Activated naive CD4-positive, alpha-beta T cell treated with anti-CD3 and anti-CD28 coated beads, Interleukin-2, amount 50 U/mL, for 24 hours (primary cell): ENCODE measurements around the gene TTC23.

Experiments
- H3K27ac Mint-ChIP-seq: one replicate; pipeline ENCODE4 v1.8.0; 2021; ENCODE audit warnings: mild to moderate bottlenecking, mixed read lengths
- H3K27me3 Mint-ChIP-seq: one replicate; pipeline ENCODE4 v1.8.0; 2021; ENCODE audit warnings: mixed read lengths
- H3K36me3 Mint-ChIP-seq: one replicate; pipeline ENCODE4 v1.8.0; 2021; ENCODE audit warnings: mixed read lengths
- H3K4me1 Mint-ChIP-seq: one replicate; pipeline ENCODE4 v1.8.0; 2021; ENCODE audit warnings: mixed read lengths
- H3K4me3 Mint-ChIP-seq: one replicate; pipeline ENCODE4 v1.8.0; 2021; ENCODE audit warnings: mild to moderate bottlenecking, mixed read lengths
- H3K9me3 Mint-ChIP-seq: one replicate; pipeline ENCODE4 v1.8.0; 2021; ENCODE audit warnings: mixed read lengths

TTC23 gene

GRCh38 chr15:99104788-99105513 lies 144.4 kb downstream of the TTC23 start, which contains the start of gene SYNM:
Gene SYNM, plus strand, starts transcription at chr15:99105080. Its CDS starts 120 bp downstream, at chr15:99105200.
- Mint-ChIP-seq H3K27me3 (peaks cover 31% of the 10 kb centered on the region), H3K4me3 (peak within 1 kb of the TSS; percentile 19), H3K36me3 (no peaks in the 10 kb centered on the region), H3K9me3 (no peaks in the 10 kb centered on the region), H3K4me1 (peaks cover 5% of the 10 kb centered on the region), H3K27ac (no peak within 1 kb of the TSS)

- Mint-ChIP-seq H3K4me1 (peaks cover 5% of the 10 kb centered on the region), H3K27me3 (peaks cover 37% of the 10 kb centered on the region), H3K36me3 (no peaks in the 10 kb centered on the region), H3K27ac (no peak overlapping the region), H3K9me3 (no peaks in the 10 kb centered on the region), H3K4me3 (no peak overlapping the region)
Observed at GRCh38 chr15:99103279-99103678, 146.1 kb downstream of the TTC23 start.

- no peak overlapping the region for H3K4me3 Mint-ChIP-seq
- peaks cover 5% of the 10 kb centered on the region for H3K4me1 Mint-ChIP-seq
- H3K9me3 Mint-ChIP-seq: no peaks in the 10 kb centered on the region
- no peak overlapping the region for H3K27ac Mint-ChIP-seq
- H3K36me3 Mint-ChIP-seq: no peaks in the 10 kb centered on the region
- peaks cover 36% of the 10 kb centered on the region for H3K27me3 Mint-ChIP-seq
Observed at GRCh38 chr15:99102332-99103235, 146.8 kb downstream of the TTC23 start.

GRCh38 chr15:99101501-99101900 lies 147.9 kb downstream of the TTC23 start:
- Mint-ChIP-seq H3K4me1 (peaks cover under 1% of the 10 kb centered on the region), H3K36me3 (no peaks in the 10 kb centered on the region), H3K27ac (no peak overlapping the region), H3K4me3 (no peak overlapping the region), H3K9me3 (no peaks in the 10 kb centered on the region), H3K27me3 (peaks cover 28% of the 10 kb centered on the region)

DNA sequence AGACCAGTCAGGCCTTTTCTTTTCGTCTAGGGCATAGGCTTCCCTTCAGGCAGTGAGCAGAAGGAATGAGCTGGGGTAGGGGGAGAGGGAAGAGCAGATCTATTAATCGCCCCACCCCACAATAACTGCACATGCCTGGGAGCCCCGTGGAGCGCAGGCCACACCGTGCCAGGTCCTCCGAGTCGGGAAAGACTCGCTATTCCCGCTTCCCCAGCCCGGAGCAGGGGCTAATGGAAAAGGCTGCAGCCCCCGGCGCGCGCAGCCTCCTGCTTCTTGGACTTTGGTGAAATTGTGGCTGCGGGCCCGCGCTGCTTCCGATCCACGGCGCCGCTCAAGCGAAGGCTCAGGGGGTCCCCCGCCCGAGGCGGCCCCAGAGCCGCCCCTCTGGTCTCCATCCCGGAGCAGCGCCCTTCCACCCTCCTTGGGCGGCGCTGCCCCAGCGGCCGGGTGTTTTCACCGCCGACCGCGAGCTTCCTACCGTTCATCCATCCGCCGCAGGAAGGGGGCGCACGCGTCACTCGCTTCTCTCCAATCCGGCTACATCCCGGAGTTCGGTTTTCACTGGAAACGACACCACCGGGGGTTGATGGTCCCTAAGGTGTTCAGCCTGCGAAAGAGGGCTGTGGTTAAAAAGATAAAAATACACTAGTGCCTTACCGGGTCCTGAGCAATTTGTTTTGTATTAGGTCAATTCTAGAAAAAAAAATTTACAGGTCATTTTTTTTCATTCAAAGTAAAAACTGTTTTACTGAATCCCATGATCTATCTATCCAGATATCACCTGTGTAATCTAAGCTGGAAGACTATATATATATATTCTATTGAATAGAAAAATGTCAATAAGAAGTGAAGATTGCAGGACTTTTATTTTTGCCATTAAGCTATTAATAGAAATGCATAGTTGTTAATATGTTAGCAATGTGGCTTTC lies 148.9 kb downstream of the TTC23 start:
- Mint-ChIP-seq H3K4me1 (no peaks in the 10 kb centered on the region), H3K27ac (no peak overlapping the region), H3K4me3 (no peak overlapping the region), H3K9me3 (no peaks in the 10 kb centered on the region), H3K27me3 (peaks cover 24% of the 10 kb centered on the region), H3K36me3 (no peaks in the 10 kb centered on the region)

- Mint-ChIP-seq H3K27me3 (peaks cover 24% of the 10 kb centered on the region), H3K4me3 (no peak overlapping the region), H3K36me3 (no peaks in the 10 kb centered on the region), H3K27ac (no peak overlapping the region), H3K9me3 (no peaks in the 10 kb centered on the region), H3K4me1 (no peaks in the 10 kb centered on the region)
Observed at GRCh38 chr15:99099661-99100060, 149.7 kb downstream of the TTC23 start.

GRCh38 chr15:99098991-99099390 lies 150.4 kb downstream of the TTC23 start:
- Mint-ChIP-seq H3K4me3 (no peak overlapping the region), H3K4me1 (no peaks in the 10 kb centered on the region), H3K27ac (no peak overlapping the region), H3K36me3 (no peaks in the 10 kb centered on the region), H3K9me3 (no peaks in the 10 kb centered on the region), H3K27me3 (peaks cover 22% of the 10 kb centered on the region)

GRCh38 chr15:99098426-99098825 lies 151.0 kb downstream of the TTC23 start:
- Mint-ChIP-seq H3K27ac (no peak overlapping the region), H3K4me3 (no peak overlapping the region), H3K36me3 (no peaks in the 10 kb centered on the region), H3K9me3 (no peaks in the 10 kb centered on the region), H3K27me3 (peaks cover 19% of the 10 kb centered on the region), H3K4me1 (no peaks in the 10 kb centered on the region)

DNA sequence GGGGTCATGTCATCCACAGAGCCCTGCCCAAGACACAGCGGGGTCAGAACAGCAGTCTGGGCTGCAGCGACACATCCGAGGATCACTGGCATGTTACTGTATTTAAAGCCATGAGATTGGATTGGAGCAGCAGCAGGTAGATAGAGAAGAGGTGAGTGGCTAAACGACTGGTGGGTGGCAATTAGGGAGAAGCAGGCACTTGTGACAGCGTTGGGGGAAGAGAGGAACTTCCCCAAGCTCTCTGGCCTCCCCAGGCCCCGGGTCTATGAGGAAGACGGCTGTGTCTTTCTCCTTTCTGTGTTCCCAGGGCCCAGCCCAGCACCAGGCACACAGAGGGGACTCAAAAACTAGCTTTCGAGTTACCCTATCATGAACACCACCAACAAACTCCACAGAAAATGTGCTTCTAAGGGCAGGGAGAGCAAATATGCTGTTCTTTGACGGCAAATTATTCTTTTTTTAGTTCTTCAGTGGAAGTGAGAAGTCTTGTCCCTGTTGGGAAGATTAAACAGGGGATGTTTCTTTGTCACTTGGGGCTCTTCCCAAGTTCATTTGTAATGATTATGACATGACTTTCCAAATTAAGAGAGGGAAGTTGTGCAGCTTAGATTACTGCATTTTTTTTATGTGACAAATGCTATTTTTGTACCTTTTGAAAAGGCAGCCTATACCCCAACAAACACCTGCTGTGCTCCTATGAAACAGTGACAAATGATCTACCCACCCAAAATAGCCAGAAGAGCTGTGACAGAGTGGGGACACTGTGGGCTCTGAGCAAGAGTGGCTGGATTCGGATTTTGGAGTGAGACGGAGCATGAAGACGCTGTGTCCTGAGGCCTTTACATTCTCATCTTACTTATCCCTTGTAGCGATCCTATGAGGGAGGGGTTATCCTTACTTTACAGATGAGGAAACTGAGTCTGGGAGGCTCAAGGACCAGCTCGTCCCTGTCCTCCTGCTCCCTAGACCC lies 151.7 kb downstream of the TTC23 start:
- Mint-ChIP-seq H3K27ac (no peak overlapping the region), H3K36me3 (no peaks in the 10 kb centered on the region), H3K27me3 (peaks cover 17% of the 10 kb centered on the region), H3K4me1 (no peaks in the 10 kb centered on the region), H3K9me3 (no peaks in the 10 kb centered on the region), H3K4me3 (no peak overlapping the region)

- Mint-ChIP-seq H3K27me3 (peaks cover 14% of the 10 kb centered on the region), H3K4me1 (no peaks in the 10 kb centered on the region), H3K27ac (no peak overlapping the region), H3K9me3 (no peaks in the 10 kb centered on the region), H3K36me3 (no peaks in the 10 kb centered on the region), H3K4me3 (no peak overlapping the region)
Observed at GRCh38 chr15:99096894-99097426, 152.4 kb downstream of the TTC23 start.

GRCh38 chr15:99096173-99096893 lies 153.0 kb downstream of the TTC23 start:
- no peaks in the 10 kb centered on the region for H3K4me1 Mint-ChIP-seq
- H3K36me3 Mint-ChIP-seq: no peaks in the 10 kb centered on the region
- H3K9me3 Mint-ChIP-seq: no peaks in the 10 kb centered on the region
- peaks cover 8% of the 10 kb centered on the region for H3K27me3 Mint-ChIP-seq
- H3K27ac Mint-ChIP-seq: no peak overlapping the region
- H3K4me3 Mint-ChIP-seq: no peak overlapping the region

GRCh38 chr15:99095626-99096025 lies 153.8 kb downstream of the TTC23 start:
- Mint-ChIP-seq H3K9me3 (no peaks in the 10 kb centered on the region), H3K27me3 (peaks cover 8% of the 10 kb centered on the region), H3K27ac (no peak overlapping the region), H3K4me1 (peaks cover under 1% of the 10 kb centered on the region), H3K4me3 (no peak overlapping the region), H3K36me3 (no peaks in the 10 kb centered on the region)

DNA sequence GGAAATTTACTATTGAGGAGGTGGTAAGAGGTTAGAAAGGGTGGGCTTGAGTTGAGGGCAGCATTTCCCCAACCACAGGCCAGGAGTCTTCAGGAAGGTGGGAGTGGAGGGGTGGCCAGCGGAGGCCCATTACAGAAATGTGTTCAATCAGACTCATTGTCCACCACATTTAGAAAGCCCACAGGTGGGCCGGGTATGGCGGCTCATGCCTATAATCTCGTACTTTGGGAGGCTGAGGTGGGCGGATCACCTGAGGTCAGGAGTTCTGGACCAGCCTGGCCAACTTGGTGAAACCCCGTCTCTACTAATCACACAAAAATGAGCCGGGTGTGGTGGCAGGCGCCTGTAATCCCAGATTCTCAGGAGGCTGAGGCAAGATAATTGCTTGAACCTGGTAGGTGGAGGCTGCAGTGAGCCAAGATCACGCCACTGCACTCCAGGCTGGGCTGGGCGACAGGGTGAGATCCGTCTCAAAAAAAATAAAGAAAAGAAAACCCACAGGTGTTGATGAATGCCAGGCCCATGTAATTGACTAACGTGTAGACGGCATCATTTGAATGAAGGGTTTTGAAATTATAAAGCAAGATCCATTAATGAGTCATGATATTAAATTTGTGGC lies 156.7 kb downstream of the TTC23 start:
- Mint-ChIP-seq H3K4me1 (peaks cover 7% of the 10 kb centered on the region), H3K27ac (no peak overlapping the region), H3K4me3 (no peak overlapping the region), H3K27me3 (peaks cover 1% of the 10 kb centered on the region), H3K36me3 (no peaks in the 10 kb centered on the region), H3K9me3 (no peaks in the 10 kb centered on the region)
